SK-N-SH (cell line): Measurements from ENCODE around the gene DEFB125. TPM values are rescaled to one million over a fixed set of nuclear protein-coding genes. Genes with fewer than 3 reads are reported as not detected.

Experiments
- CTCF ChIA-PET: fragments of 300-600, 350-600 bp; formaldehyde crosslinking; extraction: SDS; loops from one replicate; lab custom pipeline; 2021; lab: Yijun Ruan, JAX
- POLR2A ChIA-PET: fragments of 350-600 bp; sonication (Branson Sonifier 250); formaldehyde crosslinking; extraction: SDS; loops from one replicate; lab custom pipeline; 2020; ENCODE audit warnings: antibody characterized with exemption, inconsistent platforms; lab: Yijun Ruan, JAX
- DNase-seq: peaks from one replicate; pipeline ENCODE4 v3.0.0; 2012
- H2AFZ ChIP-seq: fragments of 200-600 bp; sonication (generic); 2 replicates; pipeline ENCODE4 v1.8.1; 2016; ENCODE audit warnings: antibody characterized with exemption, mild to moderate bottlenecking, low read depth
- H3F3A ChIP-seq: fragments of 200-600 bp; sonication (generic); replicated peaks from 2 replicates; pipeline ENCODE3; 2016; ENCODE audit warnings: antibody characterized with exemption, mild to moderate bottlenecking; ENCODE audit not compliant: insufficient read depth
- H3K27ac ChIP-seq, 2 experiments: fragments of 200-500 bp in 1 of 2; fragments of 200-600 bp in 1 of 2; sonication (Bioruptor generic) in 1 of 2; sonication (generic), shearing (Covaris generic) in 1 of 2; 2 replicates each; pipeline versions ENCODE4 v1.5.1 to v1.6.1; 2014 to 2016; ENCODE audit warnings: low read depth in 2 of 2, inconsistent platforms in 1 of 2, low read length in 1 of 2, mild to moderate bottlenecking in 1 of 2, mixed read lengths in 1 of 2
- H3K27me3 ChIP-seq: fragments of 200-600 bp; sonication (generic), shearing (Covaris generic); 2 replicates; pipeline ENCODE4 v1.6.1; 2016; ENCODE audit warnings: mixed run types; ENCODE audit not compliant: insufficient read depth
- H3K36me3 ChIP-seq, 2 experiments: fragments of 200-500 bp in 1 of 2; fragments of 200-600 bp in 1 of 2; sonication (Bioruptor generic) in 1 of 2; sonication (generic) in 1 of 2; replicated peaks in 1 of 2; 2 replicates each; pipeline versions ENCODE3 to v1.5.1; 2014 to 2016; ENCODE audit warnings: low read length in 1 of 2, mild to moderate bottlenecking in 1 of 2; ENCODE audit not compliant: insufficient read depth in 2 of 2, control insufficient read depth in 1 of 2
- H3K4me1 ChIP-seq, 2 experiments: fragments of 200-500 bp in 1 of 2; fragments of 200-600 bp in 1 of 2; sonication (Bioruptor generic) in 1 of 2; sonication (generic), shearing (Covaris generic) in 1 of 2; 2 replicates each; pipeline versions ENCODE4 v1.5.1 to v1.6.1; 2014 to 2016; ENCODE audit warnings: low read depth in 1 of 2, low read length in 1 of 2, mixed run types in 1 of 2; ENCODE audit not compliant: insufficient read depth in 2 of 2, control insufficient read depth in 1 of 2
- H3K4me2 ChIP-seq: fragments of 200-600 bp; sonication (generic), shearing (Covaris generic); 2 replicates; pipeline ENCODE4 v1.6.1; 2017; ENCODE audit warnings: mixed run types
- H3K4me3 ChIP-seq, 2 experiments: fragments of 200-500 bp in 1 of 2; fragments of 200-600 bp in 1 of 2; sonication (Bioruptor generic) in 1 of 2; sonication (generic), shearing (Covaris generic) in 1 of 2; 2 replicates each; pipeline versions ENCODE4 v1.5.1 to v1.8.1; 2014 to 2016; ENCODE audit warnings: low read depth in 2 of 2, inconsistent platforms in 1 of 2, low read length in 1 of 2, mild to moderate bottlenecking in 1 of 2, mixed read lengths in 1 of 2, moderate library complexity in 1 of 2
- H3K79me2 ChIP-seq: fragments of 200-600 bp; sonication (generic); 2 replicates; pipeline ENCODE4 v1.8.1; 2017; ENCODE audit warnings: mild to moderate bottlenecking; ENCODE audit not compliant: insufficient read depth
- H3K9ac ChIP-seq: fragments of 200-600 bp; sonication (generic); 2 replicates; pipeline ENCODE4 v1.6.1; 2017; ENCODE audit warnings: mixed run types
- H3K9me2 ChIP-seq: fragments of 200-600 bp; sonication (generic); 2 replicates; pipeline ENCODE4 v1.6.1; 2017; ENCODE audit warnings: mixed run types
- H3K9me3 ChIP-seq: fragments of 200-600 bp; sonication (generic); 2 replicates; pipeline ENCODE4 v1.6.1; 2017; ENCODE audit warnings: mixed run types, mild to moderate bottlenecking, moderate library complexity
- H4K20me1 ChIP-seq: fragments of 200-600 bp; sonication (generic); 2 replicates; pipeline ENCODE4 v1.6.1; 2017; ENCODE audit warnings: mild to moderate bottlenecking, mixed run types; ENCODE audit not compliant: insufficient read depth
- ELF1 ChIP-seq: IDR thresholded peaks from 2 replicates; pipeline ENCODE4 v1.4.0; 2012
- EZH2phosphoT487 ChIP-seq: fragments of 200-600 bp; sonication (generic); IDR thresholded peaks from 2 replicates; pipeline ENCODE4 v1.6.1; 2017; ENCODE audit warnings: low read depth, mixed run types, mild to moderate bottlenecking, antibody characterized with exemption, moderate library complexity, borderline replicate concordance
- FOXJ3 ChIP-seq: sonication (generic); formaldehyde crosslinking; IDR thresholded peaks from 2 replicates; pipeline ENCODE4 v1.5.1; 2020; ENCODE audit warnings: mild to moderate bottlenecking, missing genetic modification reagents
- GATA2 ChIP-seq: sonication (generic); formaldehyde crosslinking; IDR thresholded peaks from 2 replicates; pipeline ENCODE4 v1.5.0; 2020; ENCODE audit warnings: mild to moderate bottlenecking, missing genetic modification reagents
- JUND ChIP-seq: IDR thresholded peaks from 2 replicates; pipeline ENCODE4 v1.4.0; 2012
- MEF2A ChIP-seq: IDR thresholded peaks from 2 replicates; pipeline ENCODE4 v1.4.0; 2012; ENCODE audit warnings: low read depth, borderline replicate concordance
- MXI1 ChIP-seq: IDR thresholded peaks from 2 replicates; pipeline ENCODE4 v1.6.1; 2012; ENCODE audit warnings: mild to moderate bottlenecking, low read depth, low read length, improper control_type of control experiment
- POLR2AphosphoS5 ChIP-seq: IDR thresholded peaks from 2 replicates; pipeline ENCODE4 v1.6.1; 2012; ENCODE audit warnings: low read depth, low read length
- RCOR1 ChIP-seq: fragments of 150-350 bp; IDR thresholded peaks from 2 replicates; pipeline ENCODE4 v1.6.1; 2017; ENCODE audit warnings: antibody characterized with exemption, low read length
- SIN3A ChIP-seq: IDR thresholded peaks from 2 replicates; pipeline ENCODE4 v1.6.1; 2012; ENCODE audit warnings: low read depth, mild to moderate bottlenecking, low read length, moderate library complexity, borderline replicate concordance
- SMC3 ChIP-seq: IDR thresholded peaks from 2 replicates; pipeline ENCODE4 v1.6.1; 2012; ENCODE audit warnings: low read depth, low read length, improper control_type of control experiment
- TAF1 ChIP-seq: IDR thresholded peaks from 2 replicates; pipeline ENCODE4 v1.6.1; 2012; ENCODE audit warnings: low read depth, mild to moderate bottlenecking, low read length, moderate library complexity, borderline replicate concordance
- WGBS: methylation state at CpG from one replicate; pipeline ENCODE4 v1.1.6; 2017; ENCODE audit warnings: low lambda C conversion rate; 5-methylcytosine and 5-hydroxymethylcytosine counted together
- polyA plus RNA-seq, 3 experiments: library from polyadenylated mRNA; depleted of rRNA; stranded (reverse); fragments of >200 nt; gene quantifications; 2 replicates each; pipeline ENCODE4 v1.2.3, GENCODE V29; 2012
- TF ChIP-seq, protein P1 (sequence below): fragments of 150-350 bp; IDR thresholded peaks from 2 replicates; pipeline ENCODE4 v1.6.1; 2017; ENCODE audit warnings: antibody characterized with exemption, low read length, low read depth, borderline replicate concordance
- TF ChIP-seq, protein P2 (sequence below): IDR thresholded peaks from 2 replicates; pipeline ENCODE4; 2012
- TF ChIP-seq, protein P3 (sequence below): fragments of 150-350 bp; IDR thresholded peaks from 2 replicates; pipeline ENCODE4 v1.6.1; 2016; ENCODE audit warnings: mild to moderate bottlenecking, low read depth, low read length
- TF ChIP-seq, protein P4 (sequence below): fragments of 200-600 bp; sonication (generic); IDR thresholded peaks from 2 replicates; pipeline ENCODE4 v1.6.1; 2017; ENCODE audit warnings: antibody characterized with exemption, mild to moderate bottlenecking, moderate library complexity
- TF ChIP-seq, protein P5 (sequence below): IDR thresholded peaks from 2 replicates; pipeline ENCODE4 v1.4.0; 2012; ENCODE audit warnings: low read depth, borderline replicate concordance

DEFB125 gene
- polyA plus RNA-seq, 1 of the 3 experiments (the other 2 are of a cell fraction) = not detected

DNA sequence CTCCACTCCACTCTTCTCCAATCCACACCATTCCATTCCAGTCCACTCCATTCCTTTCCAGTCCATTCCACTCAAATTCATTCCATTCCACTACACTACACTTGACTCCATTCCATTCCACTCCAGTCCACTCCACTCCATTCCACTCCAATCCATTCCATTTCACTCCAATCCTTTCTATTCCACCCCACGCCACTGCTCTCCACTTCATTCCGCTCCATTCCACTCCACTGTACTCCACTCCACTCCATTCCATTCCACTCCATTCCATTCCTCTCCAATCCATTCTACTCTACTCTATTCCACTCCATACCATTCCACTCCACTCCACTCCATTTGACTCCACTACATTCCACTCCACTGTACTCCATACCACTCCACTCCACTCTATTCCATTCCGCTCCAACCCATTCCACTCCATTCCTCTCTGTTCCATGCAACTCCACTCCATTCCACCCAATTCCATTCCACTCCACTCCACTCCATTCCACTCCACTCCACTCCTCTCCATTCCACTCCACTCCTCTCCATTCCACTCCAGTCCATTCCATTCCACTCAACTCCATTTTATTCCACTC, 23.4 kb upstream of the DEFB125 start (continued):
- TF ChIP-seq, protein P1, sequence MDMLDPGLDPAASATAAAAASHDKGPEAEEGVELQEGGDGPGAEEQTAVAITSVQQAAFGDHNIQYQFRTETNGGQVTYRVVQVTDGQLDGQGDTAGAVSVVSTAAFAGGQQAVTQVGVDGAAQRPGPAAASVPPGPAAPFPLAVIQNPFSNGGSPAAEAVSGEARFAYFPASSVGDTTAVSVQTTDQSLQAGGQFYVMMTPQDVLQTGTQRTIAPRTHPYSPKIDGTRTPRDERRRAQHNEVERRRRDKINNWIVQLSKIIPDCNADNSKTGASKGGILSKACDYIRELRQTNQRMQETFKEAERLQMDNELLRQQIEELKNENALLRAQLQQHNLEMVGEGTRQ = no peak
- TF ChIP-seq MXI1 = no peak
- no peak for TF ChIP-seq JUND

DNA sequence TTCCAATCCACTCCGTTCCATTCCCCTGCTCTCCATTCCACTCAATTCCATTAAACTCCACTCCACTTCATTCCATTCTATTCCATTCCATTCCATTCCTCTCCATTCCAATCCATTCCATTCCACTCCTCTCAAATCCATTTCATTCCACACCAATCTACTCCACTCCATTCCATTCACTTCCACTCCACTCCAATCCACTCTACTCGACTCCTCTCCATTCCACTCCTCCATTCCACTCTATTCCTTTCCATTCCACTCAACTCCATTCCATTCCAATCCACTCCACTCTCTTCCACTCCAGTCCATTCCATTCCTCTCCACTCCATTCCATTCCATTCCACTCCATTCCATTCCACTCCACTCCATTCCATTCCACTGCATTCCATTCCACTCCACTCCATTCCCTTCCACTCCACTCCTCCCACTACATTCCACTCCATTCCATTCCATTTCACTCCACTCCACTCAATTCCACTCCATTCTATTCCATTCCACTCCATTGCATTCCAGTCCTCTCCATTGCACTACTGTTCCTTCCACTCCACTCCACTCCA, 22.6 kb upstream of the DEFB125 start:
- H3K4me2 ChIP-seq = no peak overlapping the region
- no peaks in the 10 kb centered on the region for H3F3A ChIP-seq
- H3K79me2 ChIP-seq = no peaks in the 10 kb centered on the region
- DNase-seq = no peak
- TF ChIP-seq EZH2phosphoT487 (no peak), FOXJ3 (no peak), POLR2AphosphoS5 (no peak), TAF1 (no peak), MEF2A (no peak), SMC3 (no peak), RCOR1 (no peak), ELF1 (no peak)
- TF ChIP-seq, protein P2, sequence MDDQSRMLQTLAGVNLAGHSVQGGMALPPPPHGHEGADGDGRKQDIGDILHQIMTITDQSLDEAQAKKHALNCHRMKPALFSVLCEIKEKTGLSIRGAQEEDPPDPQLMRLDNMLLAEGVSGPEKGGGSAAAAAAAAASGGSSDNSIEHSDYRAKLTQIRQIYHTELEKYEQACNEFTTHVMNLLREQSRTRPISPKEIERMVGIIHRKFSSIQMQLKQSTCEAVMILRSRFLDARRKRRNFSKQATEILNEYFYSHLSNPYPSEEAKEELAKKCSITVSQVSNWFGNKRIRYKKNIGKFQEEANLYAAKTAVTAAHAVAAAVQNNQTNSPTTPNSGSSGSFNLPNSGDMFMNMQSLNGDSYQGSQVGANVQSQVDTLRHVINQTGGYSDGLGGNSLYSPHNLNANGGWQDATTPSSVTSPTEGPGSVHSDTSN = no peak
- TF ChIP-seq, protein P3, sequence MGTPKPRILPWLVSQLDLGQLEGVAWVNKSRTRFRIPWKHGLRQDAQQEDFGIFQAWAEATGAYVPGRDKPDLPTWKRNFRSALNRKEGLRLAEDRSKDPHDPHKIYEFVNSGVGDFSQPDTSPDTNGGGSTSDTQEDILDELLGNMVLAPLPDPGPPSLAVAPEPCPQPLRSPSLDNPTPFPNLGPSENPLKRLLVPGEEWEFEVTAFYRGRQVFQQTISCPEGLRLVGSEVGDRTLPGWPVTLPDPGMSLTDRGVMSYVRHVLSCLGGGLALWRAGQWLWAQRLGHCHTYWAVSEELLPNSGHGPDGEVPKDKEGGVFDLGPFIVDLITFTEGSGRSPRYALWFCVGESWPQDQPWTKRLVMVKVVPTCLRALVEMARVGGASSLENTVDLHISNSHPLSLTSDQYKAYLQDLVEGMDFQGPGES = no peak
- H3K4me1 ChIP-seq = no peaks in the 10 kb centered on the region; a peak in 1 of 4 replicates
- H3K9ac ChIP-seq = no peak overlapping the region
- H3K27me3 ChIP-seq = no peaks in the 10 kb centered on the region
- H3K9me3 ChIP-seq = no peaks in the 10 kb centered on the region
- POLR2A ChIA-PET = no interaction called here
- no peaks in the 10 kb centered on the region for H4K20me1 ChIP-seq
- no peak overlapping the region for H3K27ac ChIP-seq
- H3K4me3 ChIP-seq = no peak overlapping the region
- no peaks in the 10 kb centered on the region for H3K36me3 ChIP-seq
- WGBS = 5% methylated on average over 2 of the region's 2 CpGs
- no peak overlapping the region for H2AFZ ChIP-seq
- H3K9me2 ChIP-seq = peaks cover 4% of the 10 kb centered on the region; the same call in 1 of the 2 replicates
- CTCF ChIA-PET = no interaction called here

DNA sequence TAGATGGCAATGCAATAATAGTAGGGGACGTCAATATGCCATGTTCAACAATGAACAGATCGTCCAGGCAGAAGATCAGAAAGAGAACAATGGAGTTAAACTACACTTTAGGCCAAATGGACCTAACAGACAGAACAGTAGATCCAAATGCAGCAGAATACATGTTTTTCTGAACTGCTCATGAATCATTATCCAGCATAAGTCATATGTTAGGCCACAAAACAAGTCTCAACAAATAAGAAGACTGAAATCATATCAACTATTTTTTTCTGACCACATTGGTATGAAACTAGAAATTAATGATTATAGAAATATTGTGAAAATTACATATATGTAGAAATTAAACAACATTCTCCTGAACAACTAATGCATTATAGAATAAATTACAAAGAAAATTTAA, 10.2 kb upstream of the DEFB125 start:
- ChIA-PET CTCF (no interaction called here), POLR2A (no interaction called here)
- no peaks in the 10 kb centered on the region for H3K27me3 ChIP-seq
- peaks cover 5% of the 10 kb centered on the region; the same call in 1 of the 2 replicates for H3K9me3 ChIP-seq
- no peaks in the 10 kb centered on the region for H4K20me1 ChIP-seq
- WGBS = 3% methylated on average over 2 of the region's 2 CpGs
- H3K4me1 ChIP-seq = no peaks in the 10 kb centered on the region
- H3F3A ChIP-seq = no peaks in the 10 kb centered on the region
- no peaks in the 10 kb centered on the region for H3K79me2 ChIP-seq
- DNase-seq = no peak
- no peaks in the 10 kb centered on the region for H3K9me2 ChIP-seq
- no peak overlapping the region for H2AFZ ChIP-seq
- no peak overlapping the region for H3K4me3 ChIP-seq
- no peak overlapping the region for H3K4me2 ChIP-seq
- H3K27ac ChIP-seq = no peak overlapping the region
- H3K9ac ChIP-seq = no peak overlapping the region
- H3K36me3 ChIP-seq = no peaks in the 10 kb centered on the region
- TF ChIP-seq, protein P4, sequence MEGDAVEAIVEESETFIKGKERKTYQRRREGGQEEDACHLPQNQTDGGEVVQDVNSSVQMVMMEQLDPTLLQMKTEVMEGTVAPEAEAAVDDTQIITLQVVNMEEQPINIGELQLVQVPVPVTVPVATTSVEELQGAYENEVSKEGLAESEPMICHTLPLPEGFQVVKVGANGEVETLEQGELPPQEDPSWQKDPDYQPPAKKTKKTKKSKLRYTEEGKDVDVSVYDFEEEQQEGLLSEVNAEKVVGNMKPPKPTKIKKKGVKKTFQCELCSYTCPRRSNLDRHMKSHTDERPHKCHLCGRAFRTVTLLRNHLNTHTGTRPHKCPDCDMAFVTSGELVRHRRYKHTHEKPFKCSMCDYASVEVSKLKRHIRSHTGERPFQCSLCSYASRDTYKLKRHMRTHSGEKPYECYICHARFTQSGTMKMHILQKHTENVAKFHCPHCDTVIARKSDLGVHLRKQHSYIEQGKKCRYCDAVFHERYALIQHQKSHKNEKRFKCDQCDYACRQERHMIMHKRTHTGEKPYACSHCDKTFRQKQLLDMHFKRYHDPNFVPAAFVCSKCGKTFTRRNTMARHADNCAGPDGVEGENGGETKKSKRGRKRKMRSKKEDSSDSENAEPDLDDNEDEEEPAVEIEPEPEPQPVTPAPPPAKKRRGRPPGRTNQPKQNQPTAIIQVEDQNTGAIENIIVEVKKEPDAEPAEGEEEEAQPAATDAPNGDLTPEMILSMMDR = no peak
- TF ChIP-seq, protein P3 = no peak
- TF ChIP-seq, protein P5, sequence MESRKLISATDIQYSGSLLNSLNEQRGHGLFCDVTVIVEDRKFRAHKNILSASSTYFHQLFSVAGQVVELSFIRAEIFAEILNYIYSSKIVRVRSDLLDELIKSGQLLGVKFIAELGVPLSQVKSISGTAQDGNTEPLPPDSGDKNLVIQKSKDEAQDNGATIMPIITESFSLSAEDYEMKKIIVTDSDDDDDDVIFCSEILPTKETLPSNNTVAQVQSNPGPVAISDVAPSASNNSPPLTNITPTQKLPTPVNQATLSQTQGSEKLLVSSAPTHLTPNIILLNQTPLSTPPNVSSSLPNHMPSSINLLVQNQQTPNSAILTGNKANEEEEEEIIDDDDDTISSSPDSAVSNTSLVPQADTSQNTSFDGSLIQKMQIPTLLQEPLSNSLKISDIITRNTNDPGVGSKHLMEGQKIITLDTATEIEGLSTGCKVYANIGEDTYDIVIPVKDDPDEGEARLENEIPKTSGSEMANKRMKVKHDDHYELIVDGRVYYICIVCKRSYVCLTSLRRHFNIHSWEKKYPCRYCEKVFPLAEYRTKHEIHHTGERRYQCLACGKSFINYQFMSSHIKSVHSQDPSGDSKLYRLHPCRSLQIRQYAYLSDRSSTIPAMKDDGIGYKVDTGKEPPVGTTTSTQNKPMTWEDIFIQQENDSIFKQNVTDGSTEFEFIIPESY = no peak
- no peak for TF ChIP-seq SIN3A
- no peak for TF ChIP-seq GATA2 (CRISPR knock-in tag)
- no peak for TF ChIP-seq EZH2phosphoT487
- no peak for TF ChIP-seq FOXJ3
